ENCODE data around the gene SETBP1. TPM values are rescaled to one million over a fixed set of nuclear protein-coding genes. Genes with fewer than 3 reads are reported as not detected.

Gene SETBP1
- total RNA-seq, 4 donors from 2014 or later, result 26.2 to 40.8 (median 33.6) TPM

DNA sequence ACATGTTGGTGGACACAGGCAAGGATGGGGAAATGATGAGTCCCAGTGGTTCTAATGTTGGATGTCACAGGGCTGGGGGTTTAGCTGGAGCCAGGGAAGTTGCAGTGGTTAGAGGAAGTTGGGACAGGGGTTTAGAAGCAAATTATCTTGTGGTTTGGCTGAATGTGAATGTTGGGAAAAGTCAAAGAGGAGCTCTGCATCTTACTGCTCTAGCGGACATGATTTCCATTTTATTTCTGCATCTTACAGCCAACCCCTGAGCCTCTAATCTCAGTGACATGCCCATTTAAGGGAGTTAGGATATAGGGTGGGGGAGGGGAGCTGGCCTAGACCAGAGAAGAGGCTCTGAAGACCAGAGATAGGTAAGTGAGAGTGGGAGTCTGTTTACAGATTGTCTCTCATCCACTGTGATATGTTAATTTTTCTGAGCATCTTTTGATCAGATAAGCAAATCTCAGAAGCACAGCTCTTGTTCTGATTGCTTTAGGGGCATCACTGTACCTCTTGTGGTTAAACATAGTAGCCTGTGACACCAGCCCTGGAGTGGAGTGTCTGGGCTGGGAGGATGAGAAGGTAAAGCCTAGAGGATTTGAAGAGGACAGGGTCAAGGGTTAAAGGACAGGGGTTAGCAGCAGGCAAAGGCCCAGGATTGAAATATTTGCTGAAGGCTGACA lies 43.6 kb downstream of the SETBP1 start:
- 58 to 72% methylated on average over 1 of the region's 1 CpG for WGBS, 2 donors
- H3K27me3 ChIP-seq, result no peaks in the 10 kb centered on the region
- TF ChIP-seq EP300 (IDR thresholded peaks at IDR 0.05) (no peak), POLR2A (IDR thresholded peaks at IDR 0.05) (no peak)
- TF ChIP-seq, protein P1, sequence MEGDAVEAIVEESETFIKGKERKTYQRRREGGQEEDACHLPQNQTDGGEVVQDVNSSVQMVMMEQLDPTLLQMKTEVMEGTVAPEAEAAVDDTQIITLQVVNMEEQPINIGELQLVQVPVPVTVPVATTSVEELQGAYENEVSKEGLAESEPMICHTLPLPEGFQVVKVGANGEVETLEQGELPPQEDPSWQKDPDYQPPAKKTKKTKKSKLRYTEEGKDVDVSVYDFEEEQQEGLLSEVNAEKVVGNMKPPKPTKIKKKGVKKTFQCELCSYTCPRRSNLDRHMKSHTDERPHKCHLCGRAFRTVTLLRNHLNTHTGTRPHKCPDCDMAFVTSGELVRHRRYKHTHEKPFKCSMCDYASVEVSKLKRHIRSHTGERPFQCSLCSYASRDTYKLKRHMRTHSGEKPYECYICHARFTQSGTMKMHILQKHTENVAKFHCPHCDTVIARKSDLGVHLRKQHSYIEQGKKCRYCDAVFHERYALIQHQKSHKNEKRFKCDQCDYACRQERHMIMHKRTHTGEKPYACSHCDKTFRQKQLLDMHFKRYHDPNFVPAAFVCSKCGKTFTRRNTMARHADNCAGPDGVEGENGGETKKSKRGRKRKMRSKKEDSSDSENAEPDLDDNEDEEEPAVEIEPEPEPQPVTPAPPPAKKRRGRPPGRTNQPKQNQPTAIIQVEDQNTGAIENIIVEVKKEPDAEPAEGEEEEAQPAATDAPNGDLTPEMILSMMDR (IDR thresholded peaks at IDR 0.05), result no peak
- H3K4me3 ChIP-seq, result no peak overlapping the region
- no peak for DNase-seq (ENCODE audit: low spot score in 2 of 2)
- H3K4me1 ChIP-seq, result peaks cover 0 to 44% (median 22%) of the 10 kb centered on the region in 4 donors
- no peaks in the 10 kb centered on the region for H3K9me3 ChIP-seq
- H3K27ac ChIP-seq, result peak overlapping the region in 3 of 4 donors; percentile 40 to 80 (median 53)
- H3K36me3 ChIP-seq, result no peaks in the 10 kb centered on the region

DNA sequence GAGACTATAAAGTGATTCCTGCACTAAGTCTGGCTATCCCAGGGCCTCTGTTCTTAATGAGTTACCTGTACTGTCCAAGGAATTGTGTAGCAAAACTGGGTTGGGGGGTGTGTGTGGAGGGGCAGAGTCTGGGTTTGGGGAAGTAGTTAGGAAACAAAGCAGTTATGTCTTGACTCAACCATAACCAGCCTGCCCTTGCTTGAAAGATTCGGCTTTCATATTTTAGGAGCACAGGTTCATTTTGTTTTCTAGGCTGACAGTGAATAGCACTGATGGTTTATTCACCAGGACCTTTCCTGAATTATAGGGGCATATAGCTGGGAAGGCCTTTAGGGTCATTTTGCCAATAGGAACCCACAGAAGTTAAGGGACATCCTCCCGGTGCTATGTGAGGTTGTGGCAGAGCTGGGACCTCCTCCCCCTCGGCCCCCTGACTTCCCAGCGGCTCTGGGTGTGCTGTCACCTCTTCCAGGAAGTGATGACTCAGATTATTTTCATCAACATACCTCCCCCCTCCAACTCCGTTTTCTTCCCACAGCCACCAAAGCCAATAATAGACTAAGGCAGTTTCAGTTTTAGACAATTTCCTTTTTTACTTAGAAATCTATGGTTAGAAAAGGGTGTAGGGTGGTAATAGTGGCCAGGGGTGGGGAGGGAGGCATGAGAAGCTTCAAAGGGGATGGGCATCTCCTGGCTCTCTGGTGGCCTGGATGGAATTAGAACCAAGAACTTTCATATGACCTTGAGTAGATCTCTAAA lies 44.8 kb downstream of the SETBP1 start:
- H3K36me3 ChIP-seq, result no peaks in the 10 kb centered on the region
- no peak for DNase-seq (ENCODE audit: low spot score in 2 of 2)

DNA sequence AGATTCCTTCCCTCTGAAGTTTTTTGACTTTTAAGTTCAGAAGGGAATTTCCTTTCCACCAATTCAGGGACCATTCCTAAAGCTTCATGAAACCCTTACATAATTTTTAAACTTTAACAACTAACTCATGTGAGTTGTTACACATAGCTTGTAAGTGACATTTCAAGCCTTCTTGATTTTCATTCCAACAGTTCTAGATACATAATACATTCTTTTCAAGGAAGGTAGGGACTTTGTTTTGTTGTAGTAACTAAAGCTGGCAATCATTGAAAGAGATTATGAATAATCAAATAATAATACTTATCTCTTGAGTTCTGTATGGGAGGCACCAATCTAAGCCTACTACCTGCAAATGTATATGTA lies 45.4 kb downstream of the SETBP1 start:
- no peaks in the 10 kb centered on the region for H3K36me3 ChIP-seq
- TF ChIP-seq EP300 (IDR thresholded peaks at IDR 0.05), result no peak
- TF ChIP-seq, protein P1 (IDR thresholded peaks at IDR 0.05), result no peak
- TF ChIP-seq POLR2A (IDR thresholded peaks at IDR 0.05), result no peak
- H3K9me3 ChIP-seq, result no peaks in the 10 kb centered on the region
- peaks cover 0 to 58% (median 22%) of the 10 kb centered on the region in 4 donors for H3K4me1 ChIP-seq
- DNase-seq (ENCODE audit: low spot score in 2 of 2), result no peak
- H3K4me3 ChIP-seq, result no peak overlapping the region
- no peaks in the 10 kb centered on the region for H3K27me3 ChIP-seq
- H3K27ac ChIP-seq, result peak overlapping the region; percentile 36 to 80 (median 52)

More for the DNA sequence above, 44.8 kb downstream of the SETBP1 start:
- TF ChIP-seq EP300 (IDR thresholded peaks at IDR 0.05), result peak in 1 of 2 donors; percentile 45
- TF ChIP-seq, protein P1 (IDR thresholded peaks at IDR 0.05), result no peak
- no peak for TF ChIP-seq POLR2A (IDR thresholded peaks at IDR 0.05)
- no peaks in the 10 kb centered on the region for H3K27me3 ChIP-seq
- peak overlapping the region; percentile 36 to 80 (median 74) for H3K27ac ChIP-seq
- peaks cover 0 to 55% (median 22%) of the 10 kb centered on the region in 4 donors for H3K4me1 ChIP-seq
- WGBS, 2 donors, result 37 to 43% methylated on average over 5 of the region's 5 CpGs
- H3K9me3 ChIP-seq, result no peaks in the 10 kb centered on the region
- H3K4me3 ChIP-seq, result no peak overlapping the region

DNA sequence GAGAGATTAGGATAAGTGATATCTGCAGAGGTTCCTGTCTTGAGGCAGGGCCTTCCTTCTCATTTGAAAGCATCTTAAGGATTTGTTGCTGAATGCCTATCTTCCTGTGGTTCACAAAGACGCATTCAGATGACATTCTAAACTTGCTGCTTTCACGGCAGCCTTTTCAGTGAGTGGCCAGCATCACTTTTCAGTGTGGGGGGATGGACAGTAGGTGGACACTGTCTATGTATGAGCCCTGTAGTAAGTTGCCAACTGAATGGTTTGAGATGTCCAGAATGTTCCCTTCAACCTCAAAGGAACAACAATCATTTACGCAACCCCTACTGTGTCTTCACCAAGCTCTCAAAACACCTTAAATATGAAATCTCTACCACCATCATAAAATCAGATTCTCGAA lies 46.6 kb downstream of the SETBP1 start:
- Histone ChIP-seq H3K27ac (peak overlapping the region in 1 of 4 donors; percentile 52), H3K4me1 (peaks cover 0 to 67% (median 24%) of the 10 kb centered on the region in 4 donors), H3K27me3 (no peaks in the 10 kb centered on the region), H3K9me3 (no peaks in the 10 kb centered on the region), H3K4me3 (no peak overlapping the region), H3K36me3 (no peaks in the 10 kb centered on the region)
- DNase-seq (ENCODE audit: low spot score in 2 of 2), result no peak
- 79 to 92% methylated on average over 4 of the region's 4 CpGs for WGBS, 2 donors
- no peak for TF ChIP-seq EP300 (IDR thresholded peaks at IDR 0.05)
- TF ChIP-seq, protein P1 (IDR thresholded peaks at IDR 0.05), result no peak
- TF ChIP-seq POLR2A (IDR thresholded peaks at IDR 0.05), result no peak

DNA sequence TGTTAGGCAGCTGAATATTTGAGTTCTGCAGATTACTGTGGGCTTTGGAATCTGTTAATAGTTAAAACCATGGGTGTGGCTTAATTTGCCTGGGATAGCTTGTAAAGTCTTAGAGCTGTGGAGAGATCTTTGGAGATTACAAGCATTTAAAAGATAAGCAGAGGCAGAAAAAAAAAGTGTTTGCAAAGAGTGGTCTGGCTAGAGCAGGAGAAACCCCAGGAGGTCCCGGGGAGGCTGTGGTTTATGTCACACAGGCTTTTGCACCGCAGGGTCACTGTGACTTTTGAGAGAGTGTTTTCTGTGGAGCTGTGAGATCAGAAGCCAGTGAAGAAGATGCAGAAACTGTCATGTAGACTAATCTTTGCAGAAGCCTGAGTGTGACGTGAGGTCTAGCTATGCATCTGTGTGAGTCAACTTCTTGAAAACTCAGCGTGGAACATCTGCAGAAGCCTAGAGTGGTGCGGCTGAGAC lies 49.0 kb downstream of the SETBP1 start:
- Histone ChIP-seq H3K36me3 (no peaks in the 10 kb centered on the region), H3K27ac (no peak overlapping the region), H3K4me1 (peaks cover 0 to 69% (median 26%) of the 10 kb centered on the region in 4 donors), H3K27me3 (no peaks in the 10 kb centered on the region), H3K9me3 (no peaks in the 10 kb centered on the region), H3K4me3 (no peak overlapping the region)
- no peak for DNase-seq (ENCODE audit: low spot score in 2 of 2)
- TF ChIP-seq, protein P1 (IDR thresholded peaks at IDR 0.05), result no peak
- TF ChIP-seq POLR2A (IDR thresholded peaks at IDR 0.05) (no peak), EP300 (IDR thresholded peaks at IDR 0.05) (no peak)
- 65 to 66% methylated on average over 5 of the region's 5 CpGs for WGBS, 2 donors
